GM12878 (cell line): Measurements from ENCODE around the gene PTPRN2. TPM values are rescaled to one million over a fixed set of nuclear protein-coding genes. Genes with fewer than 3 reads are reported as not detected.

Source experiments
- ATAC-seq: fragments of 200-7000 bp; cut with Tn5 transposase; 3 replicates; pipeline ENCODE4 v1.9.1; 2020; ENCODE audit warnings: mild to moderate bottlenecking, moderate library complexity
- BruUV-seq: library from RNA; stranded (reverse); fragments of 400-500 nt; replicated peaks from 2 replicates; lab custom pipeline; 2021; lab: Mats Ljungman, UMichigan
- CTCF ChIA-PET: fragments of 300-600 bp; sonication (Branson Sonifier 250); formaldehyde crosslinking; extraction: SDS; loops from one replicate; lab custom pipeline; 2021; ENCODE audit warnings: inconsistent platforms; lab: Yijun Ruan, JAX
- POLR2A ChIA-PET: fragments of 350-600 bp; formaldehyde crosslinking; extraction: SDS; loops from one replicate; lab custom pipeline; 2021; ENCODE audit warnings: inconsistent platforms; lab: Charles Lee
- RAD21 ChIA-PET: fragments of 300-600 bp; sonication (Branson Sonifier 250); formaldehyde crosslinking; loops from one replicate; lab custom pipeline; 2023; ENCODE audit warnings: antibody characterized with exemption; ENCODE audit not compliant: unreplicated experiment; lab: Charles Lee
- SMC1A ChIA-PET: fragments of 300-600 bp; sonication (Branson Sonifier 250); formaldehyde crosslinking; loops from one replicate; lab custom pipeline; 2023; ENCODE audit not compliant: unreplicated experiment, uncharacterized antibody; lab: Charles Lee
- DNase-seq: peaks from one replicate; pipeline ENCODE4 v3.0.0-alpha.2; 2011; ENCODE audit warnings: low read depth, low spot score
- FAIRE-seq: peaks from 3 replicates; lab custom pipeline; 2011; peaks lifted over from hg19 to GRCh38; lab: Jason Lieb, UNC
- H2AFZ ChIP-seq: 2 replicates; pipeline ENCODE4 v1.6.0; 2011; ENCODE audit warnings: low read depth, low read length, control low read depth; ENCODE audit not compliant: control insufficient read depth
- H3K27ac ChIP-seq: 2 replicates; pipeline ENCODE4 v1.5.1; 2011; ENCODE audit warnings: control low read depth; ENCODE audit not compliant: control insufficient read depth, insufficient read depth
- H3K27me3 ChIP-seq, 2 experiments: replicated peaks in 1 of 2; 2 replicates each; pipeline versions ENCODE4 v1.6.0 to v1.6.1; 2011; ENCODE audit warnings: low read length in 1 of 2; ENCODE audit not compliant: control insufficient read depth in 2 of 2, insufficient read depth in 2 of 2
- H3K36me3 ChIP-seq, 2 experiments: 2 replicates each; pipeline ENCODE4 v1.5.1; 2011; ENCODE audit warnings: low read length in 1 of 2; ENCODE audit not compliant: control insufficient read depth in 2 of 2, insufficient read depth in 2 of 2
- H3K4me1 ChIP-seq: 2 replicates; pipeline ENCODE4 v1.6.1; 2011; ENCODE audit warnings: mild to moderate bottlenecking, low read length, moderate library complexity, mixed read lengths; ENCODE audit not compliant: control insufficient read depth, insufficient read depth
- H3K4me2 ChIP-seq: 2 replicates; pipeline ENCODE4 v1.6.0; 2011; ENCODE audit warnings: control low read depth; ENCODE audit not compliant: control insufficient read depth, insufficient read depth
- H3K4me3 ChIP-seq: fragments of 200-600 bp; sonication (generic); 2 replicates; pipeline ENCODE4 v1.5.1; 2016
- H3K79me2 ChIP-seq: 2 replicates; pipeline ENCODE4 v1.6.0; 2011; ENCODE audit warnings: low read length; ENCODE audit not compliant: control insufficient read depth, insufficient read depth
- H3K9ac ChIP-seq: 2 replicates; pipeline ENCODE4 v1.8.0; 2011; ENCODE audit warnings: low read length, control low read depth, mixed read lengths; ENCODE audit not compliant: control insufficient read depth, insufficient read depth
- H3K9me3 ChIP-seq: replicated peaks from 3 replicates; pipeline ENCODE4 v1.5.1; 2011; ENCODE audit warnings: mild to moderate bottlenecking, low read length; ENCODE audit not compliant: control insufficient read depth, insufficient read depth
- H4K20me1 ChIP-seq: 2 replicates; pipeline ENCODE4 v1.6.0; 2011; ENCODE audit not compliant: control insufficient read depth, insufficient read depth
- ASH2L ChIP-seq: fragments of 300-600, 200-600 bp; sonication (generic); IDR thresholded peaks from 2 replicates; pipeline ENCODE4 v1.6.1; 2017; ENCODE audit warnings: low read depth, mild to moderate bottlenecking, borderline replicate concordance
- CHD2 ChIP-seq: IDR thresholded peaks from 2 replicates; pipeline ENCODE4 v1.6.1; 2011; ENCODE audit warnings: low read depth, low read length, improper control_type of control experiment, borderline replicate concordance
- EED ChIP-seq: sonication (generic); IDR thresholded peaks from 2 replicates; pipeline ENCODE4 v1.6.1; 2016; ENCODE audit warnings: antibody characterized with exemption, low read depth
- FOS ChIP-seq: IDR thresholded peaks from 3 replicates; pipeline ENCODE4 v1.6.1; 2011; ENCODE audit warnings: borderline replicate concordance; ENCODE audit not compliant: insufficient read length; ENCODE audit errors: extremely low read depth
- HCFC1 ChIP-seq: fragments of 150-350 bp; IDR thresholded peaks from 2 replicates; pipeline ENCODE4 v1.6.1; 2014; ENCODE audit warnings: low read length
- KAT2A ChIP-seq: conservative IDR thresholded peaks from 2 replicates; pipeline ENCODE4 v1.6.1; 2011; ENCODE audit warnings: low read depth, low read length; ENCODE audit not compliant: control insufficient read depth
- MYB ChIP-seq: fragments of 150-350 bp; IDR thresholded peaks from 2 replicates; pipeline ENCODE4 v1.6.1; 2014; ENCODE audit warnings: mild to moderate bottlenecking, low read depth, low read length, borderline replicate concordance
- SREBF1 ChIP-seq: IDR thresholded peaks from 2 replicates; pipeline ENCODE4 v1.6.1; 2012; ENCODE audit warnings: mild to moderate bottlenecking, low read length
- WGBS: methylation state at CpG from one replicate; pipeline ENCODE4 v1.1.6; 2016; ENCODE audit warnings: low lambda C conversion rate; ENCODE audit not compliant: insufficient replicate concordance, insufficient coverage; ENCODE audit errors: missing lambda C conversion rate; 5-methylcytosine and 5-hydroxymethylcytosine counted together
- in situ Hi-C: fragments of 300-500 bp; cut with MboI; formaldehyde crosslinking; loops from 9 replicates; pipeline ENCODE4 v1.14.3; 2018; ENCODE audit warnings: mixed read lengths
- intact Hi-C: fragments of 100-400 bp; cut with micrococcal nuclease; formaldehyde crosslinking; loops from one replicate; pipeline ENCODE4 v1.14.2; 2022; ENCODE audit not compliant: unreplicated experiment
- polyA plus RNA-seq, 11 experiments: library from polyadenylated mRNA; depleted of rRNA in 4 of 11; unstranded in 6 of 11; stranded (reverse) in 5 of 11; fragments of >200 nt; fragmentation: Nextera tagmentation in 4 of 11; fragmentation: Illumina TruSeq in 1 of 11; extraction: Ambion mirVana in 4 of 11; extraction: Trizol in 1 of 11; gene quantifications; 1 replicate in 1 of 11; 2 replicates in 10 of 11; pipeline versions ENCODE4 v1.2.1 to v1.2.3, GENCODE V29; 2011 to 2016; ENCODE audit warnings: inconsistent platforms in 2 of 11, missing spikeins in 2 of 11, low read depth in 1 of 11
- total RNA-seq, 4 experiments: library from RNA; depleted of rRNA in 3 of 4; stranded (reverse); fragments of >200 nt in 3 of 4; fragmentation: Illumina TruSeq in 1 of 4; extraction: Trizol in 1 of 4; gene quantifications; 2 replicates each; pipeline versions ENCODE4 v1.2.1 to v1.2.3, GENCODE V29; 2013 to 2021
- TF ChIP-seq, protein P1 (sequence below): fragments of 450-650 bp; IDR thresholded peaks from 2 replicates; pipeline ENCODE4 v1.6.1; 2017; ENCODE audit warnings: low read depth, mild to moderate bottlenecking, moderate library complexity

The PTPRN2 gene
- total and polyA plus RNA-seq, 10 of the 15 experiments (the other 5 are each of a cell fraction or from before 2014, with no cell fraction given): 5.4 TPM; not detected in 9

DNA sequence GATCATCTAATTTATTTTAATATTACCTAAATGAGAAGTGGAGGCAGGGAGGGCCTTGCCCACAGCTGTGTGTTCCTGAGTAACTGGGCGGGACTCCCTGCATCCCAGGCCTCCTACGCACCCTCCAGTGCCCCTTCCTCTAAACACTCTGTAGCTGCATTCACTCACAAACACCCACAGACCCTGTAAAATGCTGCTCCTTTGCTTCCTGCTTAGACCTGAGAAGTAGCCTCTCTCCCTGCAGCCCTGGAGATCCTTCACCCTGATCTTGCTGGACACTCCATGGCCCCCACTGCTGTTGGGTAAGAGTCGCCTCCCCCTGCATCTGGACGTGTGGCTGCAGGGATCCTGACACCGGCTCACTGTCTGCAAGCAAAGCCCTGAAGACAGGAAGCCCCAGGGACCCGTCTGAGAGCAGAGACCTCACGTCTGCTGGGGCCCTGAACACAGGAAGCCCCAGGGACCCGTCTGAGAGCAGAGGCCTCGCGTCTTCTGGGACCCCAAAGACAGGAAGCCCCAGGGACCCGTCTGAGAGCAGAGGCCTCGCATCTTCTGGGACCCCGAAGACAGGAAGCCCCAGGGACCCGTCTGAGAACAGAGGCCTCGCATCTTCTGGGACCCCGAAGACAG lies 661.0 kb downstream of the PTPRN2 start:
- SMC1A ChIA-PET: no interaction called here
- DNase-seq: no peak

More for the DNA sequence above, 661.0 kb downstream of the PTPRN2 start:
- CTCF ChIA-PET: no interaction called here
- Histone ChIP-seq H3K4me2 (no peak overlapping the region), H3K27me3 (no peaks in the 10 kb centered on the region), H4K20me1 (no peaks in the 10 kb centered on the region), H3K27ac (no peak overlapping the region), H3K36me3 (no peaks in the 10 kb centered on the region), H3K9ac (no peak overlapping the region), H3K4me3 (no peak overlapping the region), H3K9me3 (no peaks in the 10 kb centered on the region; the same call in 2 of the 3 replicates), H3K79me2 (no peaks in the 10 kb centered on the region), H3K4me1 (no peaks in the 10 kb centered on the region), H2AFZ (no peak overlapping the region)
- POLR2A ChIA-PET: no interaction called here
- FAIRE-seq (no peak), ATAC-seq (no peak)
- no TSS peak for BruUV-seq
- WGBS: 13% methylated on average over 10 of the region's 16 CpGs
- in situ Hi-C loops (no loop called here), intact Hi-C loops (no loop called here)
- RAD21 ChIA-PET: no interaction called here
- TF ChIP-seq MYB (no peak), FOS (no peak), CHD2 (no peak), SREBF1 (no peak), HCFC1 (no peak), KAT2A (no peak), EED (no peak), ASH2L (no peak)
- TF ChIP-seq, protein P1, sequence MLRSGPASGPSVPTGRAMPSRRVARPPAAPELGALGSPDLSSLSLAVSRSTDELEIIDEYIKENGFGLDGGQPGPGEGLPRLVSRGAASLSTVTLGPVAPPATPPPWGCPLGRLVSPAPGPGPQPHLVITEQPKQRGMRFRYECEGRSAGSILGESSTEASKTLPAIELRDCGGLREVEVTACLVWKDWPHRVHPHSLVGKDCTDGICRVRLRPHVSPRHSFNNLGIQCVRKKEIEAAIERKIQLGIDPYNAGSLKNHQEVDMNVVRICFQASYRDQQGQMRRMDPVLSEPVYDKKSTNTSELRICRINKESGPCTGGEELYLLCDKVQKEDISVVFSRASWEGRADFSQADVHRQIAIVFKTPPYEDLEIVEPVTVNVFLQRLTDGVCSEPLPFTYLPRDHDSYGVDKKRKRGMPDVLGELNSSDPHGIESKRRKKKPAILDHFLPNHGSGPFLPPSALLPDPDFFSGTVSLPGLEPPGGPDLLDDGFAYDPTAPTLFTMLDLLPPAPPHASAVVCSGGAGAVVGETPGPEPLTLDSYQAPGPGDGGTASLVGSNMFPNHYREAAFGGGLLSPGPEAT: no peak
- TF ChIP-seq, all 136 proteins: peak for 0
